H1 (cell line): ENCODE results near the gene PRKN. TPM values are rescaled to one million over a fixed set of nuclear protein-coding genes. Genes with fewer than 3 reads are reported as not detected.

ENCODE experiments used
- CTCF ChIA-PET: fragments of 300-600 bp; sonication (Branson Sonifier 250); formaldehyde crosslinking; loops from one replicate; lab custom pipeline; 2021; ENCODE audit not compliant: partially characterized antibody; lab: Charles Lee
- POLR2A ChIA-PET: fragments of 300-600 bp; sonication (Branson Sonifier 250); formaldehyde crosslinking; loops from one replicate; lab custom pipeline; 2021; ENCODE audit warnings: inconsistent platforms; ENCODE audit not compliant: partially characterized antibody; lab: Charles Lee
- DNase-seq, 2 experiments: peaks; one replicate each; pipeline versions ENCODE4 v3.0.0 to v3.0.0-alpha.2; 2010 to 2022; ENCODE audit warnings: low spot score in 2 of 2, low read depth in 1 of 2, mixed read lengths in 1 of 2
- FAIRE-seq: peaks from 2 replicates; lab custom pipeline; 2011; peaks lifted over from hg19 to GRCh38; lab: Jason Lieb, UNC
- H2AFZ ChIP-seq: 2 replicates; pipeline ENCODE4 v1.8.1; 2012; ENCODE audit warnings: low read length, inconsistent platforms
- H2AK5ac ChIP-seq: 2 replicates; pipeline ENCODE4 v1.6.1; 2013; ENCODE audit warnings: low read depth, low read length
- H2BK120ac ChIP-seq: replicated peaks from 2 replicates; pipeline ENCODE3; 2013; ENCODE audit warnings: low read depth, low read length, inconsistent platforms
- H2BK12ac ChIP-seq: 2 replicates; pipeline ENCODE4 v1.6.1; 2013; ENCODE audit warnings: low read depth, low read length
- H2BK15ac ChIP-seq: 2 replicates; pipeline ENCODE4 v1.6.1; 2013; ENCODE audit warnings: low read length
- H2BK20ac ChIP-seq: 2 replicates; pipeline ENCODE4 v1.6.1; 2013; ENCODE audit warnings: low read length
- H2BK5ac ChIP-seq: 2 replicates; pipeline ENCODE4 v1.6.1; 2013; ENCODE audit warnings: low read depth, low read length
- H3K14ac ChIP-seq: 2 replicates; pipeline ENCODE4 v1.6.1; 2013; ENCODE audit warnings: inconsistent platforms; ENCODE audit not compliant: insufficient read length
- H3K18ac ChIP-seq: 2 replicates; pipeline ENCODE4 v1.6.1; 2013; ENCODE audit warnings: low read length; ENCODE audit errors: extremely low read depth
- H3K23ac ChIP-seq: 2 replicates; pipeline ENCODE4 v1.6.1; 2013; ENCODE audit warnings: inconsistent platforms; ENCODE audit not compliant: insufficient read length
- H3K23me2 ChIP-seq: 2 replicates; pipeline ENCODE4 v1.6.1; 2013; ENCODE audit warnings: low read depth, low read length
- H3K27ac ChIP-seq: 2 replicates; pipeline ENCODE4 v1.6.1; 2011; ENCODE audit warnings: low read depth, low read length, inconsistent platforms
- H3K27me3 ChIP-seq, 4 experiments: replicated peaks in 1 of 4; 1 replicate in 1 of 4; 2 replicates in 3 of 4; pipeline versions ENCODE4 v1.6.1 to v1.8.1; 2011 to 2013; ENCODE audit warnings: low read length in 3 of 4, mild to moderate bottlenecking in 3 of 4, inconsistent platforms in 2 of 4, mixed read lengths in 2 of 4, moderate library complexity in 1 of 4; ENCODE audit not compliant: control insufficient read depth in 3 of 4, insufficient read depth in 3 of 4; ENCODE audit errors: extremely low read depth in 1 of 4
- H3K36me3 ChIP-seq, 4 experiments: 2 replicates each; pipeline versions ENCODE4 v1.6.1 to v1.8.1; 2011 to 2013; ENCODE audit warnings: mild to moderate bottlenecking in 4 of 4, low read length in 3 of 4, moderate library complexity in 2 of 4, control low read depth in 1 of 4, inconsistent platforms in 1 of 4; ENCODE audit not compliant: insufficient read depth in 4 of 4, control insufficient read depth in 2 of 4
- H3K4ac ChIP-seq: replicated peaks from 2 replicates; pipeline ENCODE3; 2013; ENCODE audit warnings: low read length, low read depth, mixed read lengths, inconsistent platforms; ENCODE audit not compliant: insufficient read length
- H3K4me1 ChIP-seq, 4 experiments: replicated peaks in 1 of 4; 1 replicate in 1 of 4; 2 replicates in 3 of 4; pipeline versions ENCODE4 v1.6.1 to v1.8.1; 2011 to 2013; ENCODE audit warnings: low read length in 3 of 4, inconsistent platforms in 2 of 4, mixed read lengths in 1 of 4; ENCODE audit not compliant: insufficient read depth in 4 of 4, control insufficient read depth in 3 of 4
- H3K4me2 ChIP-seq, 2 experiments: 2 replicates each; pipeline versions ENCODE4 v1.6.1 to v1.8.1; 2011 to 2013; ENCODE audit warnings: low read depth in 2 of 2, low read length in 2 of 2, control low read depth in 1 of 2, inconsistent platforms in 1 of 2, mild to moderate bottlenecking in 1 of 2; ENCODE audit not compliant: insufficient read depth in 1 of 2
- H3K4me3 ChIP-seq, 4 experiments: fragments of 200-600, 300-600 bp in 1 of 4; sonication (generic), shearing (Covaris generic), sonication (Bioruptor Twin) in 1 of 4; 2 replicates each; pipeline versions ENCODE4 v1.5.1 to v1.8.1; 2011 to 2016; ENCODE audit warnings: low read length in 4 of 4, low read depth in 3 of 4, control low read depth in 2 of 4, inconsistent platforms in 2 of 4, mild to moderate bottlenecking in 2 of 4, mixed read lengths in 1 of 4, moderate library complexity in 1 of 4; ENCODE audit not compliant: insufficient read depth in 2 of 4; ENCODE audit errors: extremely low read depth in 1 of 4
- H3K56ac ChIP-seq: replicated peaks from 2 replicates; pipeline ENCODE3; 2013; ENCODE audit warnings: low read depth, mild to moderate bottlenecking, mixed read lengths, low read length, inconsistent platforms; ENCODE audit not compliant: insufficient read length
- H3K79me1 ChIP-seq: 2 replicates; pipeline ENCODE4 v1.6.1; 2013; ENCODE audit warnings: low read depth, low read length, control low read depth
- H3K79me2 ChIP-seq, 2 experiments: 2 replicates each; pipeline versions ENCODE4 v1.6.1 to v1.8.1; 2012 to 2013; ENCODE audit warnings: low read length in 2 of 2, mild to moderate bottlenecking in 2 of 2, inconsistent platforms in 1 of 2; ENCODE audit not compliant: insufficient read depth in 2 of 2, control insufficient read depth in 1 of 2
- H3K9ac ChIP-seq, 4 experiments: replicated peaks in 1 of 4; 1 replicate in 1 of 4; 2 replicates in 3 of 4; pipeline versions ENCODE4 v1.6.1 to v1.8.1; 2011 to 2013; ENCODE audit warnings: low read depth in 3 of 4, low read length in 3 of 4, control low read depth in 2 of 4, mild to moderate bottlenecking in 2 of 4, moderate library complexity in 2 of 4, inconsistent platforms in 1 of 4; ENCODE audit errors: extremely low read depth in 1 of 4
- H3K9me3 ChIP-seq, 2 experiments: 2 replicates each; pipeline versions ENCODE4 v1.6.1 to v1.8.1; 2012 to 2013; ENCODE audit warnings: mild to moderate bottlenecking in 2 of 2, moderate library complexity in 2 of 2, control low read depth in 1 of 2, inconsistent platforms in 1 of 2, low read depth in 1 of 2, low read length in 1 of 2, mixed read lengths in 1 of 2; ENCODE audit not compliant: insufficient read depth in 2 of 2
- H4K20me1 ChIP-seq, 2 experiments: replicated peaks in 1 of 2; 2 replicates each; pipeline versions ENCODE3 to v1.8.1; 2011 to 2013; ENCODE audit warnings: inconsistent platforms in 2 of 2, low read length in 2 of 2, mild to moderate bottlenecking in 1 of 2; ENCODE audit not compliant: insufficient read depth in 2 of 2, control insufficient read depth in 1 of 2
- H4K5ac ChIP-seq: 2 replicates; pipeline ENCODE4 v1.6.1; 2013; ENCODE audit warnings: low read length, low read depth, mixed read lengths, inconsistent platforms; ENCODE audit not compliant: insufficient read length
- H4K8ac ChIP-seq: 2 replicates; pipeline ENCODE4 v1.8.0; 2013; ENCODE audit warnings: mild to moderate bottlenecking, moderate library complexity, low read length, inconsistent platforms; ENCODE audit not compliant: insufficient read depth; ENCODE audit errors: extremely low read depth
- H4K91ac ChIP-seq: replicated peaks from 2 replicates; pipeline ENCODE3; 2013; ENCODE audit warnings: low read length, mixed read lengths, inconsistent platforms; ENCODE audit not compliant: insufficient read length
- CREB1 ChIP-seq: IDR thresholded peaks from 2 replicates; pipeline ENCODE4 v1.6.1; 2012; ENCODE audit warnings: inconsistent platforms
- CTCF ChIP-seq, 3 experiments: IDR thresholded peaks; 1 replicate in 2 of 3; 2 replicates in 1 of 3; pipeline versions ENCODE4 v1.5.1 to v1.6.1; 2011; ENCODE audit warnings: low read length in 3 of 3, mild to moderate bottlenecking in 3 of 3, inconsistent platforms in 2 of 3, low read depth in 1 of 3, moderate library complexity in 1 of 3; ENCODE audit not compliant: insufficient read depth in 1 of 3; ENCODE audit errors: control extremely low read depth in 1 of 3
- SP2 ChIP-seq: IDR thresholded peaks from 2 replicates; pipeline ENCODE4 v1.6.1; 2012; ENCODE audit warnings: mild to moderate bottlenecking, low read length, inconsistent platforms
- WGBS, 2 experiments: shearing (Covaris generic) in 1 of 2; methylation state at CpG; one replicate each; pipeline versions ENCODE4 v1.1.6 to v1.1.7; 2013 to 2015; ENCODE audit warnings: low lambda C conversion rate in 2 of 2, mixed read lengths in 2 of 2, inconsistent platforms in 1 of 2, low coverage in 1 of 2, missing lambda C conversion rate in 1 of 2; ENCODE audit not compliant: insufficient replicate concordance in 2 of 2, insufficient coverage in 1 of 2, insufficient read length in 1 of 2; ENCODE audit errors: extremely low coverage in 1 of 2, missing lambda C conversion rate in 1 of 2; 5-methylcytosine and 5-hydroxymethylcytosine counted together
- polyA plus RNA-seq, 7 experiments: library from polyadenylated mRNA; depleted of rRNA in 3 of 7; stranded (reverse) in 5 of 7; unstranded in 2 of 7; fragments of >200 nt in 5 of 7; fragments of 200-250 nt in 2 of 7; gene quantifications; 1 replicate in 5 of 7; 2 replicates in 1 of 7; 4 replicates in 1 of 7; pipeline versions ENCODE4 v1.2.1 to v1.2.3, GENCODE V29; 2011 to 2013; ENCODE audit warnings: missing spikeins in 2 of 7, mixed read lengths in 2 of 7
- total RNA-seq: library from RNA; stranded (reverse); fragmentation: NEBNext Ultra II Directional; extraction: Animal tissue kit (Norgen Biotek cat#: 25700); gene quantifications from 2 replicates; pipeline ENCODE4 v1.2.1, GENCODE V29; 2021

Gene PRKN
- total and polyA plus RNA-seq, 2 of the 8 experiments (the other 6 are each of a cell fraction or from before 2014, with no cell fraction given): 0.13 to 0.29 TPM

- Histone ChIP-seq H3K18ac (no peak overlapping the region), H3K56ac (no peak overlapping the region), H3K79me2 (no peaks in the 10 kb centered on the region), H3K4me2 (no peak overlapping the region), H3K79me1 (no peaks in the 10 kb centered on the region), H4K91ac (no peak overlapping the region), H2AFZ (no peak overlapping the region), H3K27ac (no peak overlapping the region), H4K20me1 (no peaks in the 10 kb centered on the region), H3K9ac (no peak overlapping the region), H3K4ac (no peak overlapping the region), H3K36me3 (no peaks in the 10 kb centered on the region), H3K4me3 (no peak overlapping the region), H4K8ac (no peak overlapping the region), H3K23me2 (no peaks in the 10 kb centered on the region), H2BK20ac (no peak overlapping the region), H3K27me3 (no peaks in the 10 kb centered on the region), H3K23ac (no peak overlapping the region), H2BK15ac (no peak overlapping the region), H2BK12ac (no peak overlapping the region), H3K14ac (no peak overlapping the region), H3K4me1 (no peaks in the 10 kb centered on the region), H2BK120ac (no peak overlapping the region), H2AK5ac (no peak overlapping the region), H4K5ac (no peak overlapping the region), H3K9me3 (no peaks in the 10 kb centered on the region), H2BK5ac (no peak overlapping the region)
- DNase-seq (no peak), FAIRE-seq (no peak)
- ChIA-PET POLR2A (no interaction called here), CTCF (interaction anchor here (0.8 kb wide), 1 partner anchor 62 kb away, joined by 5 read pairs; no protein-coding TSS in a partner anchor)
- TF ChIP-seq SP2 (no peak), CTCF (IDR thresholded peaks at IDR 0.05; ENCODE audit: control extremely low read depth in 1 of 3, insufficient read depth in 1 of 3, low read depth in 1 of 3, low read length in 3 of 3) (no peak), CREB1 (no peak)
- WGBS, 2 experiments: 98% methylated on average over 2 of the region's 2 CpGs; no CpG with 5 or more reads in 1 of the 2 experiments
Measured at GRCh38 chr6:162273986-162274385, 453.6 kb downstream of the PRKN start.
